Activated B cell treated with CpG ODN at 0.5 μM for 24 hours (primary cell): ENCODE results near the gene TTLL3. TPM values are rescaled to one million over a fixed set of nuclear protein-coding genes. Genes with fewer than 3 reads are reported as not detected.

Source experiments
- ATAC-seq: fragments of 200-7000 bp; cut with Tn5 transposase; one replicate; pipeline ENCODE4 v1.10.0; 2021; ENCODE audit warnings: low read depth, mild to moderate bottlenecking, moderate library complexity
- CTCF ChIA-PET: fragments of 350-600 bp; sonication (Branson Sonifier 250); formaldehyde crosslinking; loops from one replicate; lab custom pipeline; 2021; ENCODE audit warnings: antibody characterized with exemption; lab: Charles Lee
- POLR2A ChIA-PET: fragments of 350-600 bp; sonication (Branson Sonifier 250); formaldehyde crosslinking; loops from one replicate; lab custom pipeline; 2021; ENCODE audit warnings: antibody characterized with exemption; lab: Charles Lee
- DNase-seq: peaks from one replicate; pipeline ENCODE4 v3.0.0; 2022
- H3K27ac Mint-ChIP-seq: one replicate; pipeline ENCODE4 v1.8.0; 2020; ENCODE audit warnings: mixed read lengths
- H3K27me3 Mint-ChIP-seq: one replicate; pipeline ENCODE4 v1.8.0; 2021; ENCODE audit warnings: mixed read lengths
- H3K36me3 Mint-ChIP-seq: one replicate; pipeline ENCODE4 v1.8.0; 2021; ENCODE audit warnings: low read depth, mixed read lengths
- H3K4me1 Mint-ChIP-seq: one replicate; pipeline ENCODE4 v1.8.0; 2021; ENCODE audit warnings: mixed read lengths
- H3K4me3 Mint-ChIP-seq: one replicate; pipeline ENCODE4 v1.8.0; 2020; ENCODE audit warnings: mild to moderate bottlenecking, mixed read lengths
- H3K9me3 Mint-ChIP-seq: one replicate; pipeline ENCODE4 v1.8.0; 2020; ENCODE audit warnings: mixed read lengths
- intact Hi-C: fragments of 100-400 bp; cut with micrococcal nuclease; formaldehyde crosslinking; loops from one replicate; pipeline ENCODE4 v1.15.1; 2024
- total RNA-seq: library from RNA; stranded (reverse); gene quantifications from 2 replicates; pipeline ENCODE4 v1.2.3, GENCODE V29; 2022
- TF ChIP-seq, protein P1 (sequence below): fragments of 200-600 bp; IDR thresholded peaks from one replicate; pipeline ENCODE4 v1.8.0; 2022; ENCODE audit warnings: antibody characterized with exemption, mild to moderate bottlenecking

The TTLL3 gene
- total RNA-seq, 1 donor from 2014 or later: 61.9 TPM

DNA sequence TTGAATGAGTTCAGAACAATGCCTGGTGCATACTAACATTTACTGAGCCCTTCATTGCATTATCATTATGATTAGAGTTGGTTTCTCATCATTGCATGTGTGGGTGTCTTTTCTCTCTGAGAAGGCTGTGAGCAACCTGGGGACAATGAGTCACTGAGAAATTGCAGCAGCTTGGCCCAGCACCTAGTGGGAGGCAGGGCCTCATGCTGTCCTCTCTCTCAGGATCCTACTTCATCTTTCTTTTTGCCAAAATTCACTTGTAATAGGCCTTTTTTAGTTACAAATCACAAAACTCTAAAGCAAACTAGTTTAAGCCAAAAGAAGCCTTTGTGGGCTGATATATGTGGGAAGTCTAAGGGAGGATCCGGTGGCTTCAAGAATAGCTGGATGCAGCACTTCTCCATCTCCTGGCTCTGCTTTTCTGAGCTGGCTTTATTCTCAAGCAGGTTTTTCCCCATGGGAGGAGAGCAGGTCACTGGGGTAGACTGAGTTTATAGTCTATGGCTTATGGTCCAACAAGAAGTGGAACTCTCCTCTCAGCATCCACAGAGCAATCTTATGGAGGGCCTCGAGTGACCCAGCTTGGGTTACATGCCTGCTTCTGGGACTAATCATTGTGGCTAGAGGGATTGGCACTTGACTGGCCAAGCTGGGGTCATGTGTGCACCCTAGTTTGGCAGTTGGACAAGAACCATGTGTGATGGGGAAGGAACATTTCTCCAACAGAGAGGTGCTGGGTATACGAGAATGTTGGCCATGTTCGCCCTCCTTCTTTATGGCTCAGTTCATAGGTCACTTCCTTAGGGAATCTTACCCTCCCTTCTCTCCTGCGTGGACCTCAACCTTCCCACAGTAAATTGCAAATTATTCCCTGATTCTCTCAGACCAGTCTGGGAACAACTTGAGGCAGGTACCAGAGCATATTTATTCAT, 31.7 kb upstream of the TTLL3 start:
- Mint-ChIP-seq H3K27ac (peak overlapping the region; percentile 88), H3K36me3 (peaks cover 12% of the 10 kb centered on the region), H3K27me3 (no peaks in the 10 kb centered on the region), H3K9me3 (no peaks in the 10 kb centered on the region), H3K4me3 (no peak overlapping the region), H3K4me1 (peaks cover 58% of the 10 kb centered on the region)
- TF ChIP-seq, protein P1, sequence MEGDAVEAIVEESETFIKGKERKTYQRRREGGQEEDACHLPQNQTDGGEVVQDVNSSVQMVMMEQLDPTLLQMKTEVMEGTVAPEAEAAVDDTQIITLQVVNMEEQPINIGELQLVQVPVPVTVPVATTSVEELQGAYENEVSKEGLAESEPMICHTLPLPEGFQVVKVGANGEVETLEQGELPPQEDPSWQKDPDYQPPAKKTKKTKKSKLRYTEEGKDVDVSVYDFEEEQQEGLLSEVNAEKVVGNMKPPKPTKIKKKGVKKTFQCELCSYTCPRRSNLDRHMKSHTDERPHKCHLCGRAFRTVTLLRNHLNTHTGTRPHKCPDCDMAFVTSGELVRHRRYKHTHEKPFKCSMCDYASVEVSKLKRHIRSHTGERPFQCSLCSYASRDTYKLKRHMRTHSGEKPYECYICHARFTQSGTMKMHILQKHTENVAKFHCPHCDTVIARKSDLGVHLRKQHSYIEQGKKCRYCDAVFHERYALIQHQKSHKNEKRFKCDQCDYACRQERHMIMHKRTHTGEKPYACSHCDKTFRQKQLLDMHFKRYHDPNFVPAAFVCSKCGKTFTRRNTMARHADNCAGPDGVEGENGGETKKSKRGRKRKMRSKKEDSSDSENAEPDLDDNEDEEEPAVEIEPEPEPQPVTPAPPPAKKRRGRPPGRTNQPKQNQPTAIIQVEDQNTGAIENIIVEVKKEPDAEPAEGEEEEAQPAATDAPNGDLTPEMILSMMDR: no peak
- ChIA-PET CTCF (no interaction called here), POLR2A (interaction anchor here (0.6 to 5.6 kb wide), 6 partner anchors 14 to 382 kb away, joined by 3 to 57 read pairs (median 4); partner anchors contain the start of genes ARPC4 and OGG1)
- no peak for ATAC-seq
- intact Hi-C loops: loop anchor here (1.0 kb wide), 1 partner anchor 28 kb away; no protein-coding TSS in a partner anchor
- no peak for DNase-seq

- intact Hi-C loops: loop anchor here (1.0 kb wide), 1 partner anchor 29 kb away; no protein-coding TSS in a partner anchor
- ATAC-seq: no peak
- TF ChIP-seq, protein P1: no peak
- Mint-ChIP-seq H3K27me3 (no peaks in the 10 kb centered on the region), H3K4me1 (peaks cover 58% of the 10 kb centered on the region), H3K4me3 (peak overlapping the region; percentile 32), H3K9me3 (no peaks in the 10 kb centered on the region), H3K27ac (peak overlapping the region; percentile 88), H3K36me3 (peaks cover 18% of the 10 kb centered on the region)
- ChIA-PET CTCF (no interaction called here), POLR2A (interaction anchor here (1.1 to 5.6 kb wide), 6 partner anchors 9 to 382 kb away, joined by 3 to 133 read pairs (median 12); partner anchors contain the start of genes ARPC4, BRPF1, CAMK1 and OGG1)
- no peak for DNase-seq
Observed at GRCh38 chr3:9779075-9779593, 30.9 kb upstream of the TTLL3 start.

DNA sequence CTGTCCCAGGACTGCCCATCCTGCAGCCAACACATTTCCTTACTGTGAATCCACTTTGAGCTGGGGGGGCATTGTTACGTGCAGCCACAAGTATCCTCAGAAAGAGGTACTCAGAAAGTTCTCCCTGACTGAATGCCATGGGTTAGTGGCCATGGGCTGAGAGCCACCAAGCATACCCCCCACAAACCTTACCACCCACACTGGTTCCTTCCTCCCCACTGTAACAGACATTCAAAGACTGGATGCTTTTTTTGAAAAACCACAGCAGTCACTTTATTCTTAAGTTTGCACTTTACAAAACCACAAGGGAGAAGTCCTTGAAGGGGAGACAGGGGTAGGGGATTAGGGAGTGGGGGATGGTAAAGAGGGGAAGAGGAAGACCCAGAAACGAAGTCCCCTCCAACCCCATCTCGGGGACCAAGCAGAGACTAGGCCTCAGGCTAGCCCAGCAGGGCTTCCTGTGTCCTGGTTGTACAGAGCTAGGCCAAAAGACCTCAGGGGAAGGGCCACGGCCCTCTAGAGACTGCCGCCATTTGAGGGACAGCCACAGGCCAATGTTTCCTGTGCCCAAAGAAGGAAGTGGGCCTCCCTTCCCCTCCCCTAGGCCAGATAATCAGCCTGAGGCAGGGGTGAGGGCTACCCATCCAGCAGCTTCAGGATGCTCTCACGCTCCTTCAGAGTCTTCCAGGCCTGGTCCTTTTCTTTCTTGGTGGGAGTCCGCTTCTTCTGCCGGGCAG, 30.2 kb upstream of the TTLL3 start:
- DNase-seq (peak; percentile 30), ATAC-seq (peak; percentile 76)
- TF ChIP-seq, protein P1: no peak
- Mint-ChIP-seq H3K4me3 (peak overlapping the region; percentile 32), H3K4me1 (peaks cover 58% of the 10 kb centered on the region), H3K27me3 (no peaks in the 10 kb centered on the region), H3K27ac (peak overlapping the region; percentile 88), H3K36me3 (peaks cover 21% of the 10 kb centered on the region), H3K9me3 (no peaks in the 10 kb centered on the region)
- intact Hi-C loops: loop anchor here (1.0 to 2.0 kb wide), 3 partner anchors 12 to 30 kb away; partner anchors contain the start of gene TADA3
- CTCF ChIA-PET: interaction anchor here (0.7 to 1.6 kb wide), 3 partner anchors 13 to 17 kb away, joined by 3 to 5 read pairs (median 4); partner anchors contain the start of gene TADA3
- POLR2A ChIA-PET: interaction anchor here (1.0 to 5.6 kb wide), 9 partner anchors 10 to 153 kb away, joined by 3 to 133 read pairs (median 6); partner anchors contain the start of genes ARPC4, BRPF1, CAMK1 and CRELD1

DNA sequence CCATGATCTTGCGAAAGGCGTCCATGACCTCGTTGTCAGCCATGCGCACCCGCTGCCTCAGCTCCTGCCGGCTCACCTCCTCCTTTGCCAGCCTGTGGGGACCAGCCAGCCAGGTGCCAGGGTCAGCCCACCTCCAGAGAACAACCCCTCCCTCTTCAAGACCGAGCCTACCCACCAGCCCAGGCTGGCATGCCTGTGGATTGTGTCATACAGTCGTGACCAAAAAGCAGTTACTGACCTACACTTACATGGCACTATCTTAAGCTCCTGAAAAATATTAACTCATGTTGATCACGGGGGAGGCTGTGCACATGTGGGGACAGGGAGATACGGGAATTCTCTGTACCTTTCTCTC, 29.6 kb upstream of the TTLL3 start:
- H3K27ac Mint-ChIP-seq: peak overlapping the region; percentile 88
- H3K4me3 Mint-ChIP-seq: peak overlapping the region; percentile 32
- TF ChIP-seq, protein P1: no peak
- H3K27me3 Mint-ChIP-seq: no peaks in the 10 kb centered on the region
- ChIA-PET POLR2A (interaction anchor here (1.0 to 5.6 kb wide), 10 partner anchors 9 to 153 kb away, joined by 3 to 133 read pairs (median 6); partner anchors contain the start of genes ARPC4, BRPF1, CAMK1 and CRELD1), CTCF (interaction anchor here (1.6 to 2.6 kb wide), 3 partner anchors 12 to 28 kb away, joined by 3 to 8 read pairs (median 4); partner anchors contain the start of gene ARPC4)
- H3K36me3 Mint-ChIP-seq: peaks cover 26% of the 10 kb centered on the region
- DNase-seq: no peak
- intact Hi-C loops: loop anchor here (1.0 to 2.0 kb wide), 2 partner anchors 12 to 14 kb away; partner anchors contain the start of gene TADA3
- no peaks in the 10 kb centered on the region for H3K9me3 Mint-ChIP-seq
- ATAC-seq: peak; percentile 4
- H3K4me1 Mint-ChIP-seq: peaks cover 58% of the 10 kb centered on the region
